Forelimb muscle (tissue), 1 donor: ENCODE measurements around the gene ZNF511. TPM values are rescaled to one million over a fixed set of nuclear protein-coding genes. Genes with fewer than 3 reads are reported as not detected.

Source experiments
- DNase-seq: peaks from one replicate; pipeline ENCODE4 v3.0.0-alpha.2; 2013; ENCODE audit warnings: low read depth
- polyA plus RNA-seq: library from polyadenylated mRNA; unstranded; fragments of 120-200 nt; gene quantifications from one replicate; pipeline ENCODE4 v1.2.1, GENCODE V29; 2013; ENCODE audit not compliant: insufficient read length

Gene ZNF511
- polyA plus RNA-seq, 1 donor: 37.4 TPM

DNA sequence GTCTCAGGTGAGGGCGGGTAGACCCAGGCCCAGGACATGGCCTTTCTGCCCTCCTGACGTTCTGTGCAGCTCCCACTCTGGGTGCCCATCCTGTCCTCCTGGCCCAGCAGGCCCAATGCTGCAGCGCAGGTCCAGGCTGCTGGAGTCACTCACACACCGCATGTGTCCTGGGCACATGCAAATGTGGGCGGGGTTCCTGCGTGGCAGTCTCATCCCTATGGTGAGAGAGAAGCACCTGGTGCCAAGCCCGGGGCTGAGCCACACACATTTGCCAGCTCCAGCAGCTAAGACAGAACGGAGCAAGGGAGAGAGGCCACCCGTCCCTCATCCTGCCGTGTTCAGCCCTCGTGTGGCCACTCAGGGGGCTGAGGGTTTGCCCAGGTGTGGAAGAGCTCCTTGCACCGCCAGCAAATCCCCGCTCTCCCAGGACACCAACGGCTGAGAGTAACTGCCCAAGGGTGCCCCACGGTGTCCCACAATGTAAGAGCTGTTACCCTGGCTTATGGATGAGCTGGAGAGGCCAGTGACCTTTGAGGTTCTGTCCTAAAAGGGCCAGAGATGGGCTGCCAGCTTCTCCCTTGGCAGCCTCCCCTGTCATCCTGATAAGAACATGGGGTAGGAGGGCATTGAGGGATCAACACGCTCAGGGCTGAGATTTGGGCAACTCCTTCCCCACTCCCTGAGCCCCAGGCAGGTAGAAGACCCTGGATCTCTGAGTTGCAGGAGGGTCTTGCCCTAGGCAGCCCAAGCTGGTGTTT is 44.7 kb downstream of the ZNF511 start:
- no peak for DNase-seq

GRCh38 chr10:133353988-133354605 is 45.4 kb downstream of the ZNF511 start:
- DNase-seq: no peak

DNA sequence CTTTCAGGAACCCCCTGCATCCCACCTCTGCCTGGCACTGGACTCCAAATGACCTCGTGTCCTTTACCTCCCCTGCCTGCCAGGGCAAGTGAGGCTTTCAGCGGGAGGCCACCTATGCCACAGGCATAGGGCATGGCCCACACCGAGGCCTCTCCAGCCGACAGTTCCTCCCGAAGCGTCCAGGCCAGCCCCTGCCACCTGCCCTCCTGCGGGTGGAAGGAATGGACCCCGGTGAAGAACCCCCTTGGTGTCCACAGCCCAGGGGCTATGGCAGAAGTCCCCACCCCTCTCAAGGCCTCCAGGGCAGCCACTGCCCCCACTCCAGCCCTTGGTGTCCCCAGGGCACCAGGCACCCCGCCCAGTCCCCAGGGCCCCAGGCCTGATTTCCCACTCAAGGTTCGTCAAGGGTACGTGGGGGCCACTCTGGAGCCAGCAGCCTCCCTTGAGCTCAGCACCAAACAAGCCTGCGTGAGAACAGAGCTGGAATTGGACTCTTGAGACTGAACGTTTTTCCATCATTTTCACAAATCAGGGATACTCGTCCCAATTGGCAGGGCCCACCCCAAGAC is 46.0 kb downstream of the ZNF511 start:
- no peak for DNase-seq

DNA sequence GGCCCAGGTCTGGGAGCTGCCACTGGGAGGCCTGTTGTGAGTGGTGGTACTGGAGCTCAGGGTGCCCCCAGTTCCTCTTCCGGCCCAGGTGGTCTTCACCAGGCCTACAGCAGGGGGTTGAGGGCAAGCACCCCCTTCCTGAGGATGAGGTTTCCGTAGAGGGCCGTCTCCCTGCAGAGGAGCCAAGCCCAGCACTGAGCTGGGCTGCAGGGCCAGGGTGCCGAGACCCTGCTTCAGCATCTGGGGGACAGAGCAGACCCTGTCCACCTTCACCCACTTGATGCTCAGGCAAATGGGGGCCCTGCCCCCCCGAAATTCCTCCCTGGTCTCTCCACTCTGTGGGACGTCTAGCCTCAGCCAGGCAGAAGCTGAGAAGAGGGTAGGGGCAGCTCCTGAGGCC is 46.6 kb downstream of the ZNF511 start:
- DNase-seq: no peak

GRCh38 chr10:133355991-133356390 is 47.3 kb downstream of the ZNF511 start:
- no peak for DNase-seq

GRCh38 chr10:133356549-133357284 is 48.0 kb downstream of the ZNF511 start:
- no peak for DNase-seq

GRCh38 chr10:133357285-133358161 is 48.8 kb downstream of the ZNF511 start, which contains the start of gene FUOM:
FUOM (minus strand) TSS chr10:133358019; CDS start chr10:133358007, 12 bp downstream.
- no peak for DNase-seq

DNA sequence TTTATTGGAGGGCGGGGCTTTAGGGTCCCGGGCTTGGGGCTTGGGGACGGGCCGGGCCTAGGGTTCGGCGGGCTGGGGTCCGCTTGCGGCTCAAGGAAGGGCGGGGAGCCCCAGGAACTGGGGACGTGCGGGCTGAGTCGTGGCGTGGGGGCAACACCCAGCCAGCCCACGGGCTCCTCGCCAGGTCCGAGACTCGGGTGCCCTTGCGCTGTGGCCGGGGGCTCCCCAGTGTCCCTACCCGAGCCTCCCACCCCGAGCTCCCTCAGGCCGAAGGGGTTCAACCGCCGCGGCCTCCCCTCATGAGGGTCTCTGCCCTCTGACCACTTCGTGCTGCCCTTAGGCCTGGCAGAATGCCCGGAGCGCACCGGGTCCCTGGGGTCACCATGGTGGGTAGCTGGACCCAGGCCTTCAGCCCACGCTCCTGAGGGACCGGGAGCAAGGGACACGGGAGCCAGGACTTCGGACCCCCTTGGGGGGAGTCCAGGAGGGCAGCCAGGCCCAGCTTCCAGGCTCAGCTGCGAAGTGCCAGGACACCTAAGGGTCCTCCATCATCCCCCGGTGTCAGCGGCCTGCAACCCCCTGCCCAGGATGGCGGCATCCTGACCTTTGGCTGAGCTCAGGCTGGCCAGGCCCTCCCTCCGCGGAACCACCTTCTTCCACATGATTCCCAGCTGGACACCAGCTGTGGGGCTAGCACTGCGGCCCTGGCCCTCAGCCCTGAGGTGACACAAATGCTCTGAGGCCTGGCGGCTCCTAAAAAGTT is 49.6 kb downstream of the ZNF511 start:
- no peak for DNase-seq

- no peak for DNase-seq
Observed at GRCh38 chr10:133358925-133359310, 50.2 kb downstream of the ZNF511 start.

- DNase-seq: no peak
Observed at GRCh38 chr10:133359554-133359971, 50.8 kb downstream of the ZNF511 start.

- no peak for DNase-seq
Observed at GRCh38 chr10:133359972-133360610, 51.4 kb downstream of the ZNF511 start.

GRCh38 chr10:133361227-133361626 is 52.5 kb downstream of the ZNF511 start:
- no peak for DNase-seq

- DNase-seq: no peak
Observed at GRCh38 chr10:133361773-133362441, 53.2 kb downstream of the ZNF511 start.

Other genes with a start within 250 kb of the ZNF511 start
- 2.5 TPM for gene ADGRA1, start 221.0 kb upstream of the ZNF511 start, polyA plus RNA-seq
- gene KNDC1, start 148.7 kb upstream of the ZNF511 start, polyA plus RNA-seq: 6.6 TPM
- not detected for gene UTF1, start 78.7 kb upstream of the ZNF511 start, polyA plus RNA-seq
- gene VENTX, start 71.1 kb upstream of the ZNF511 start, polyA plus RNA-seq: 0.29 TPM
- 2.4 TPM for gene ADAM8, start 32.0 kb upstream of the ZNF511 start, polyA plus RNA-seq
- gene TUBGCP2, start within 50 bp of the ZNF511 start, polyA plus RNA-seq: 40.9 TPM
- not detected for gene CALY, start 28.0 kb downstream of the ZNF511 start, polyA plus RNA-seq
- gene PRAP1, start 38.5 kb downstream of the ZNF511 start, polyA plus RNA-seq: not detected
- gene FUOM, start 49.1 kb downstream of the ZNF511 start, polyA plus RNA-seq: 4.5 TPM
- 123 TPM for gene ECHS1, start 64.4 kb downstream of the ZNF511 start, polyA plus RNA-seq
- 2.5 TPM for gene PAOX, start 70.3 kb downstream of the ZNF511 start, polyA plus RNA-seq
- 43.2 TPM for gene MTG1, start 85.2 kb downstream of the ZNF511 start, polyA plus RNA-seq
- gene SPRN, start 115.7 kb downstream of the ZNF511 start, polyA plus RNA-seq: 4.1 TPM
- 1.5 TPM for gene SCART1, start 145.0 kb downstream of the ZNF511 start, polyA plus RNA-seq
- gene CYP2E1, start 218.4 kb downstream of the ZNF511 start, polyA plus RNA-seq: 1.4 TPM